Heart left ventricle (tissue), 16 donors: Measurements from ENCODE around the gene SLC9C1. TPM values are rescaled to one million over a fixed set of nuclear protein-coding genes. Genes with fewer than 3 reads are reported as not detected.

Experiments used
- ATAC-seq, 4 donors: fragments of 200-7000 bp; cut with Tn5 transposase; one replicate each; pipeline ENCODE4 v1.9.1; 2020 to 2022; ENCODE audit warnings: moderate library complexity in 4 of 4, mild to moderate bottlenecking in 3 of 4, moderate number of reproducible peaks in 1 of 4
- DNase-seq, 5 donors: peaks; one replicate each; pipeline ENCODE4 v3.0.0-alpha.2; 2020
- H3K27ac ChIP-seq, 12 donors: fragments of 200-600 bp; sonication (generic) in 4 of 12; one replicate each; pipeline versions ENCODE4 v1.5.0 to v1.8.0; 2016 to 2022; ENCODE audit warnings: mild to moderate bottlenecking in 2 of 12
- H3K27me3 ChIP-seq, 9 donors: fragments of 200-600 bp; sonication (generic) in 2 of 9; one replicate each; pipeline versions ENCODE4 v1.5.1 to v1.8.0; 2016 to 2022; ENCODE audit warnings: mild to moderate bottlenecking in 3 of 9
- H3K36me3 ChIP-seq, 9 donors: fragments of 200-600 bp; sonication (generic) in 2 of 9; one replicate each; pipeline versions ENCODE4 v1.5.0 to v1.8.0; 2018 to 2022; ENCODE audit warnings: mild to moderate bottlenecking in 2 of 9
- H3K4me1 ChIP-seq, 12 donors: fragments of 200-600 bp; sonication (generic) in 4 of 12; one replicate each; pipeline versions ENCODE4 v1.5.0 to v1.8.0; 2016 to 2022; ENCODE audit warnings: mild to moderate bottlenecking in 3 of 12
- H3K4me3 ChIP-seq, 12 donors: fragments of 200-600 bp; sonication (generic) in 4 of 12; one replicate each; pipeline versions ENCODE4 v1.5.0 to v1.8.0; 2017 to 2022; ENCODE audit warnings: mild to moderate bottlenecking in 9 of 12, moderate library complexity in 4 of 12
- H3K9me3 ChIP-seq, 12 donors: fragments of 200-600 bp; sonication (generic) in 4 of 12; one replicate each; pipeline versions ENCODE4 v1.5.0 to v1.8.0; 2016 to 2022; ENCODE audit warnings: mild to moderate bottlenecking in 1 of 12
- CTCF ChIP-seq, 12 donors: fragments of 200-600 bp; sonication (generic) in 4 of 12; IDR thresholded peaks; one replicate each; pipeline versions ENCODE4 v1.5.0 to v1.8.0; 2018 to 2022; ENCODE audit warnings: antibody characterized with exemption in 12 of 12, mild to moderate bottlenecking in 5 of 12
- POLR2A ChIP-seq, 2 donors: fragments of 450-650 bp; IDR thresholded peaks; one replicate each; pipeline ENCODE4 v1.6.1; 2017; ENCODE audit warnings: antibody characterized with exemption in 2 of 2, mild to moderate bottlenecking in 2 of 2, moderate library complexity in 2 of 2
- WGBS, 4 donors: extraction: QIAGEN DNeasy Blood & Tissue Kit in 2 of 4; methylation state at CpG; one replicate each; pipeline versions ENCODE4 v1.1.5 to v1.1.7; 2013 to 2018; 5-methylcytosine and 5-hydroxymethylcytosine counted together
- intact Hi-C, 10 donors: fragments of 100-400 bp; cut with DNase I; formaldehyde crosslinking; loops; one replicate each; pipeline versions ENCODE4 v1.11.1 to v1.14.2; 2022
- polyA plus RNA-seq, 2 donors: library from polyadenylated mRNA; stranded (reverse); fragments of 200-250 nt; gene quantifications; one replicate each; pipeline ENCODE4 v1.2.3, GENCODE V29; 2013
- total RNA-seq, 9 donors: library from RNA; depleted of rRNA in 2 of 9; stranded (reverse); fragments of >200 nt in 2 of 9; fragmentation: NEBNext Ultra II Directional in 3 of 9; extraction: Animal tissue kit (Norgen Biotek cat#: 25700) in 3 of 9; gene quantifications; one replicate each; pipeline versions ENCODE4 v1.1.0 to v1.2.4, GENCODE V29; 2016 to 2023
- donor health status: ischemic (EF 13 %, LVEDD 7.1; RV severe dilation, severe dysfunction).
- donor health status: healthy with polysubstance abuse.
- donor health status: DM: no; HTN: yes; CAD: no.
- donor health status: DM: no; HTN: no; CAD: no.
- donor health status: ischemic (EF 25% LVEDD 6.9; RV normal size, moderate dysfunction).
- donor health status: ischemic (EF 25% LVEDD 5.7; RV mildly dilated, moderate dysfunction).
- donor health status: healthy.
- donor health status: DM: yes; HTN: yes; CAD: no.
- donor health status: ischemic (EF 35%, LVEDD 5.7; RV mildly dilated, moderate dysfunction).
- donor health status: nonischemic (EF 11% LVEDD 7.7; RV severe dilation, severe dysfunction).
- donor health status: DM: yes; HTN: yes; CAD: no.
- donor health status: PGD.
- donor health status: ischemic (EF 29% LVEDD 5.4; RV normal size, mild dysfunction).
- donor health status: nonischemic (EF 23%, LVEDD 6.1; RV moderate dilation, normal function).

SLC9C1 gene
- total and polyA plus RNA-seq, 11 donors: 0.11 to 3.8 (median 1.4) TPM

DNA sequence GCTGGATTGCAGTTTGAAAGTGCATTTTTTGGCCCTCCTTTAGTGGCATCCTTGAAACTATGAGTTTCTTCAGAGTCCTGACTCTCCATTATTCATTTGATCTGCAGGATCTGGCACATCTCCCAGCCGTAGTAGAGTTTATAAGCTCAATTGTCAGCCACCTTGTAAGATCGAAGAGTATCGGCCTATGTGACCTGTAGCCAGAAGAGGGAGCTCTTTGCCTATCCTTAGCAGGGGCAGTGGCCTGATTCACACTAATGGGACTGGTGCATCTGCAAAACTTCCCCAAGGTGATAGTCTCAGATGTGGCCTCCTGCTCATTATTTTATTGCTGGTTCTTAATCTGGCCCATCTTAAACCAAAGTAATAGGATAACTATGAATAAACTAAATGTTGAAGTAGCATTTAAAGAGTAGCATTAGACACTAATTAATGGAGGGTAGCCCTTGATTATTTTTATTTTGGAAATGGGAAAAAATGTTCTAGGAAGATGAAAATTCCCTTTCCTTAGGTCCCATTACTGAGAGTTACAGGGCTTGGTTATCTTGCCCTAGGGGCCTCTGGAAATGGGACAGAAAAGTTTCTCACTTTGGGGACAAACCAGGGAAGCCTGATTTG, 182.1 kb downstream of the SLC9C1 start:
- intact Hi-C loops: loop anchor here in 9 of 10 donors (2.0 to 10.0 kb wide), 5 partner anchors 173 to 423 kb away; no protein-coding TSS in a partner anchor
- H3K4me1 ChIP-seq: peaks cover 0 to 15% (median 8%) of the 10 kb centered on the region in 12 donors
- ATAC-seq (peak; percentile 64 to 86 (median 77)), DNase-seq (peak in 2 of 5 donors; percentile 39 to 40)
- peaks cover 0 to 13% (median 0%) of the 10 kb centered on the region in 9 donors for H3K36me3 ChIP-seq
- no peak overlapping the region for H3K4me3 ChIP-seq
- no peaks in the 10 kb centered on the region for H3K9me3 ChIP-seq
- no peaks in the 10 kb centered on the region for H3K27me3 ChIP-seq
- 17 to 23% (median 21%) methylated on average over 3 of the region's 3 CpGs for WGBS, 4 donors
- TF ChIP-seq POLR2A (IDR thresholded peaks at IDR 0.05): no peak
- peak; percentile 62 to 82 (median 70) for TF ChIP-seq CTCF (IDR thresholded peaks at IDR 0.05)
- no peak overlapping the region for H3K27ac ChIP-seq

- WGBS, 4 donors: 80 to 86% (median 83%) methylated on average over 5 of the region's 5 CpGs
- H3K36me3 ChIP-seq: peaks cover 0 to 17% (median 0%) of the 10 kb centered on the region in 9 donors
- H3K27ac ChIP-seq: no peak overlapping the region
- ATAC-seq (no peak), DNase-seq (no peak)
- no peaks in the 10 kb centered on the region for H3K9me3 ChIP-seq
- intact Hi-C loops: no loop called here
- no peak overlapping the region for H3K4me3 ChIP-seq
- H3K4me1 ChIP-seq: no peaks in the 10 kb centered on the region
- H3K27me3 ChIP-seq: no peaks in the 10 kb centered on the region
- no peak for TF ChIP-seq CTCF (IDR thresholded peaks at IDR 0.05)
- TF ChIP-seq POLR2A (IDR thresholded peaks at IDR 0.05): no peak
Observed at GRCh38 chr3:112109322-112109721, 184.7 kb downstream of the SLC9C1 start.

GRCh38 chr3:112104774-112105173, 189.2 kb downstream of the SLC9C1 start:
- 87 to 90% (median 89%) methylated on average over 2 of the region's 2 CpGs for WGBS, 4 donors
- DNase-seq (no peak), ATAC-seq (no peak)
- Histone ChIP-seq H3K36me3 (peaks cover 0 to 11% (median 0%) of the 10 kb centered on the region in 9 donors), H3K9me3 (no peaks in the 10 kb centered on the region), H3K4me3 (no peak overlapping the region), H3K27me3 (no peaks in the 10 kb centered on the region), H3K4me1 (no peaks in the 10 kb centered on the region), H3K27ac (no peak overlapping the region)
- TF ChIP-seq POLR2A (IDR thresholded peaks at IDR 0.05) (no peak), CTCF (IDR thresholded peaks at IDR 0.05) (no peak)
- intact Hi-C loops: no loop called here

DNA sequence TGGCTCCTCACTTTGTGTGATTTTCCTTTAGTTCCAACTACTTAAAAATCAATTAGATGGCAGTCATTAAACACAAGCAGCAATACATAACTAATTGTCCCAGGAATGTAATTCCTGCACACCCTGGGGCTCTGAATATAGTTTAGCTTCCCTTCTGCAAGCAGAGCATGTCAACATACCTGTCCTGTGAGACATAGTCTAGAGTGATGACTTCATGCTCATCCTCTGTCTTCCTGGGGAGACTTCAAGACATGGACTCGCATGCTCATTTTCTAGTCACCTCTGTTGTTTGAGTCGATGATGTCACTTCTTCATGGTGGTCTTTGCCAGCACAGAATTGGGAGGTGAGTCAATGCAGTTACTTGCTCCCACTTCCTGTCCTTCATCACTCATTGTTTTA, 192.1 kb downstream of the SLC9C1 start:
- 69 to 78% (median 75%) methylated on average over 2 of the region's 2 CpGs for WGBS, 4 donors
- no peak for DNase-seq
- Histone ChIP-seq H3K4me3 (no peak overlapping the region), H3K27me3 (no peaks in the 10 kb centered on the region), H3K27ac (no peak overlapping the region), H3K36me3 (peaks cover 0 to 10% (median 0%) of the 10 kb centered on the region in 9 donors), H3K9me3 (no peaks in the 10 kb centered on the region), H3K4me1 (peaks cover 0 to 10% (median 0%) of the 10 kb centered on the region in 12 donors)
- intact Hi-C loops: no loop called here
- no peak for ATAC-seq
- TF ChIP-seq CTCF (IDR thresholded peaks at IDR 0.05) (no peak), POLR2A (IDR thresholded peaks at IDR 0.05) (no peak)
